HG03457 (cell line): ENCODE data around the gene ZCCHC8.
"Not testable (repeated sequence)": the region's sequence is repeated elsewhere in the genome, so short reads cannot be mapped to it uniquely, and the experiment has no call there.

Source experiments
- ATAC-seq: cut with Tn5 transposase; IDR thresholded peaks from one replicate; pipeline ENCODE4 v1.9.1; 2021; ENCODE audit warnings: moderate number of reproducible peaks; ENCODE audit not compliant: unreplicated experiment

Gene ZCCHC8

GRCh38 chr12:122473543-122474323, 27.0 kb downstream of the ZCCHC8 start:
- no peak for ATAC-seq

- no peak for ATAC-seq
Observed at GRCh38 chr12:122471324-122472226, 29.2 kb downstream of the ZCCHC8 start.

GRCh38 chr12:122470576-122470975, 30.2 kb downstream of the ZCCHC8 start:
- not testable (repeated sequence) for ATAC-seq

- ATAC-seq: not testable (repeated sequence)
Observed at GRCh38 chr12:122469856-122470255, 30.9 kb downstream of the ZCCHC8 start.

GRCh38 chr12:122467983-122468382, 32.7 kb downstream of the ZCCHC8 start:
- ATAC-seq: no peak

- not testable (repeated sequence) for ATAC-seq
Observed at GRCh38 chr12:122464317-122465042, 36.3 kb downstream of the ZCCHC8 start.

GRCh38 chr12:122460641-122461040, 40.1 kb downstream of the ZCCHC8 start:
- no peak for ATAC-seq

GRCh38 chr12:122460061-122460460, 40.7 kb downstream of the ZCCHC8 start:
- ATAC-seq: no peak

GRCh38 chr12:122459211-122459610, 41.5 kb downstream of the ZCCHC8 start:
- ATAC-seq: no peak

GRCh38 chr12:122458105-122459035, 42.4 kb downstream of the ZCCHC8 start:
- ATAC-seq: no peak

GRCh38 chr12:122457627-122458026, 43.1 kb downstream of the ZCCHC8 start:
- ATAC-seq: no peak

GRCh38 chr12:122454739-122455138, 46.0 kb downstream of the ZCCHC8 start:
- ATAC-seq: no peak

GRCh38 chr12:122454250-122454721, 46.4 kb downstream of the ZCCHC8 start:
- no peak for ATAC-seq

GRCh38 chr12:122452701-122453285, 47.9 kb downstream of the ZCCHC8 start:
- no peak for ATAC-seq

- ATAC-seq: no peak
Observed at GRCh38 chr12:122449317-122449716, 51.4 kb downstream of the ZCCHC8 start.

- ATAC-seq: not testable (repeated sequence)
Observed at GRCh38 chr12:122447825-122448224, 52.9 kb downstream of the ZCCHC8 start.

- not testable (repeated sequence) for ATAC-seq
Observed at GRCh38 chr12:122446390-122446789, 54.3 kb downstream of the ZCCHC8 start.

GRCh38 chr12:122444071-122444470, 56.7 kb downstream of the ZCCHC8 start:
- ATAC-seq: not testable (repeated sequence)

GRCh38 chr12:122438822-122439221, 61.9 kb downstream of the ZCCHC8 start:
- not testable (repeated sequence) for ATAC-seq
